Measurements from ENCODE around the gene PCNX2.

Gene PCNX2

GRCh38 chr1:232978091-232978634 lies 317.4 kb downstream of the PCNX2 start (continued):
- TF ChIP-seq TSHZ2 (CRISPR knock-in tag; IDR thresholded peaks at IDR 0.05): peak; percentile 83; the same call in 1 of the 2 replicates
- no peak for TF ChIP-seq ARNTL (CRISPR knock-in tag; IDR thresholded peaks at IDR 0.05; ENCODE audit: borderline replicate concordance, low read depth)

GRCh38 chr1:232974971-232975370 lies 320.6 kb downstream of the PCNX2 start:
- no peak for ATAC-seq
- TF ChIP-seq OSR1 (CRISPR knock-in tag; IDR thresholded peaks at IDR 0.05): no peak
- no peak for TF ChIP-seq SNAI2 (CRISPR knock-in tag; IDR thresholded peaks at IDR 0.05)
- TF ChIP-seq ISL1 (CRISPR knock-in tag; IDR thresholded peaks at IDR 0.05): no peak
- TF ChIP-seq PATZ1 (CRISPR knock-in tag; IDR thresholded peaks at IDR 0.05; ENCODE audit: borderline replicate concordance): no peak
- TF ChIP-seq GLIS3 (CRISPR knock-in tag; IDR thresholded peaks at IDR 0.05): no peak
- TF ChIP-seq BACH2 (CRISPR knock-in tag; IDR thresholded peaks at IDR 0.05; ENCODE audit: borderline replicate concordance): no peak
- no peak for TF ChIP-seq TCF4 (CRISPR knock-in tag; IDR thresholded peaks at IDR 0.05; ENCODE audit: borderline replicate concordance)
- TF ChIP-seq ZNF70 (CRISPR knock-in tag; IDR thresholded peaks at IDR 0.05): no peak
- no peak for TF ChIP-seq ARNTL (CRISPR knock-in tag; IDR thresholded peaks at IDR 0.05; ENCODE audit: borderline replicate concordance, low read depth)
- no peak for TF ChIP-seq POU6F1 (CRISPR knock-in tag; IDR thresholded peaks at IDR 0.05; ENCODE audit: borderline replicate concordance, low read depth)
- no peak for TF ChIP-seq TOX (CRISPR knock-in tag; IDR thresholded peaks at IDR 0.05; ENCODE audit: borderline replicate concordance)
- TF ChIP-seq TSHZ2 (CRISPR knock-in tag; IDR thresholded peaks at IDR 0.05): no peak
- no peak for TF ChIP-seq RARB (CRISPR knock-in tag; IDR thresholded peaks at IDR 0.05)
- TF ChIP-seq ESRRG (CRISPR knock-in tag; IDR thresholded peaks at IDR 0.05): no peak
- no peak for TF ChIP-seq ZNF565 (CRISPR knock-in tag; conservative IDR thresholded peaks at IDR 0.05; ENCODE audit: low read depth)
- no peak for TF ChIP-seq ZFP30 (CRISPR knock-in tag; IDR thresholded peaks at IDR 0.05)
- no peak for TF ChIP-seq ZC3H10 (CRISPR knock-in tag; IDR thresholded peaks at IDR 0.05)
- TF ChIP-seq ZNF8 (CRISPR knock-in tag; IDR thresholded peaks at IDR 0.05): no peak
- TF ChIP-seq CSDC2 (CRISPR knock-in tag; IDR thresholded peaks at IDR 0.05): no peak
- no peak for TF ChIP-seq CSRNP3 (CRISPR knock-in tag; IDR thresholded peaks at IDR 0.05)
